GM21381 (cell line): ENCODE measurements around the gene SLC22A31.
"Not testable (repeated sequence)": the region's sequence is repeated elsewhere in the genome, so short reads cannot be mapped to it uniquely, and the experiment has no call there.

Source experiments
- ATAC-seq: cut with Tn5 transposase; IDR thresholded peaks from one replicate; pipeline ENCODE4 v1.9.1; 2021; ENCODE audit warnings: mild to moderate bottlenecking, moderate library complexity; ENCODE audit not compliant: unreplicated experiment

The SLC22A31 gene

GRCh38 chr16:89167425-89167941 is 32.9 kb downstream of the SLC22A31 start:
- no peak for ATAC-seq

GRCh38 chr16:89166696-89167424 is 33.5 kb downstream of the SLC22A31 start:
- ATAC-seq: no peak

GRCh38 chr16:89165681-89165979 is 34.7 kb downstream of the SLC22A31 start:
- not testable (repeated sequence) for ATAC-seq

GRCh38 chr16:89164847-89165680 is 35.3 kb downstream of the SLC22A31 start:
- ATAC-seq: no peak

GRCh38 chr16:89164436-89164835 is 35.9 kb downstream of the SLC22A31 start:
- no peak for ATAC-seq

- no peak for ATAC-seq
These were observed 37.0 kb downstream of the SLC22A31 start for GRCh38 chr16:89163297-89163696.

GRCh38 chr16:89161763-89162713 is 38.3 kb downstream of the SLC22A31 start:
- no peak for ATAC-seq

- no peak for ATAC-seq
These were observed 39.2 kb downstream of the SLC22A31 start for GRCh38 chr16:89160977-89161701.

- ATAC-seq: no peak
These were observed 40.4 kb downstream of the SLC22A31 start for GRCh38 chr16:89159850-89160354.

GRCh38 chr16:89159066-89159849 is 41.1 kb downstream of the SLC22A31 start:
- no peak for ATAC-seq

GRCh38 chr16:89157778-89158177 is 42.6 kb downstream of the SLC22A31 start:
- ATAC-seq: no peak

- ATAC-seq: no peak
These were observed 43.3 kb downstream of the SLC22A31 start for GRCh38 chr16:89156740-89157645.

- no peak for ATAC-seq
These were observed 44.2 kb downstream of the SLC22A31 start for GRCh38 chr16:89155851-89156739.

GRCh38 chr16:89155184-89155679 is 45.1 kb downstream of the SLC22A31 start:
- no peak for ATAC-seq

- ATAC-seq: no peak
These were observed 45.8 kb downstream of the SLC22A31 start for GRCh38 chr16:89154390-89155183.

GRCh38 chr16:89153848-89154271 is 46.5 kb downstream of the SLC22A31 start:
- ATAC-seq: no peak
